CD1c-positive myeloid dendritic cell (primary cell): ENCODE results near the gene THAP5.

Experiments
- DNase-seq: peaks from one replicate; pipeline ENCODE4 v3.0.0-alpha.2; 2016; ENCODE audit errors: extremely low spot score

THAP5 gene

DNA sequence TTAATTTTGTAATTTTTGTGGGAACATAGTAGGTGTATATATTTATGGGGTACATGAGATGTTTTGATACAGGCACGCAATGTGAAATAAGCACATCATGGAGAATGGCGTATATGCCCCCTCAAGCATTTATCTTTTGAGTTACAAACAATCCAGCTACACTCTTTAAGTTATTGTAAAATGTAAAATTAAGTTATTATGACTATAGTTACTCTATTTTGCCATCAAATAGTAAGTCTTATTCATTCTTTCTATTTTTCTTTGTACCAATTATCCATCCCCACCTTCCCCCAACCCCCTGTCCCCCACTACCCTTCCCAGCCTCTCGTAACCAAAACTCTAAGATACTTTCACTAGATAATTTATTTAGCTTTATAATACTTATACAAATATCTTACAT is 35.8 kb downstream of the THAP5 start:
- no peak for DNase-seq

DNA sequence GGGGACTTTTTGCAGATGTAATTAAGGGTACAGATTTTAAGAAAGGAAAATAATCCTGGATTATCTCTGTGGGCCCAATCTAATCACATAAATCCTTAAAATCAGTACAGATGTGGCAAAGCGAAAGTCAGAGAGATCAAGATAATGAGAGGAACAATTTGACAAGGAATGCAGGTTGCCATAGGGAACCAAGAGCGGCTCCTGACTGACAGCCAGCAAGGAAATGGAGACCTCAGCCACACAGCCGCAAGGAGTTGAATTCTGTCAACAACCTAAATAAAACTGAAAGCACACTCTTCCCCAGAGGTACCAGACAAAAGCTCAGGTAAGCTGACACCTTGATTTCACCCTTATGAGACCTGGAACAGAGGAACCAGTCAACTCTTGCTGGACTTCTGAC is 40.2 kb downstream of the THAP5 start:
- DNase-seq: no peak

DNA sequence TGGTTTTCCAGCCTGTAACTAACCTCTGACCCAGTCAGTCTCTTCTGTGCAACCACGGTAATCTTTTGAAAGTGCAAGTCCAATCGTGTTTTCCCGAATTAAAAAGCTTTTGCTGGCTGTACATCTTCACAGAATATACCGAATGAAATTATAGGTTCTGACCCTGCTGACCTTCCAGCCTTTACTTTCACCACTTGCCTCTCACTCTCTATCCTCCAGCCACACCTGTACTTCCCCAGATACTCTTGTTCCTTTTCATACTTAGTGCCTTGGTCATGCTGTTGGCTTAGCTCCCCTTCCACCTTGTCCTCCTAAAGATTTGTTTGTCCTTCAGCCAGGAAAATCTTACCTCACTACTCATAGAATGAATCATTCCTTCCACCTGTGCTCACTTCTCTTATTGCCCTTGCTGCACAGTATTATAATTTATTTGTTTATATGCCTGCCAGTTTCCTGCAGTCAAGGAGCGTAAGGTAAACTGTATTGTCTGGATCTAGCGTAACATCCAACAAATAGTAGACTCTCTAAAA is 41.3 kb downstream of the THAP5 start:
- DNase-seq: no peak

DNA sequence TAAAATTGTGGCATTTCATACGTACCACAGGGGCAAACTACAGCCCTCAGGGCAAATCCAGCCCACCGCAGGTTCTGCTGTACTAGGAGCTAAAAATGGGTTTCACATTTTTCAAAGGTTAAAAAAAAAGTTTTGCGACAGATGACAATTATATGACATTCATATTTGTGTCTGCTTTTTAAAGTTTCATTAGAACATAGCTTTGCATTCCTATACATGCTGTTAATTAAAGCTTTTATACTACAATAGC is 42.8 kb downstream of the THAP5 start:
- DNase-seq: no peak

DNA sequence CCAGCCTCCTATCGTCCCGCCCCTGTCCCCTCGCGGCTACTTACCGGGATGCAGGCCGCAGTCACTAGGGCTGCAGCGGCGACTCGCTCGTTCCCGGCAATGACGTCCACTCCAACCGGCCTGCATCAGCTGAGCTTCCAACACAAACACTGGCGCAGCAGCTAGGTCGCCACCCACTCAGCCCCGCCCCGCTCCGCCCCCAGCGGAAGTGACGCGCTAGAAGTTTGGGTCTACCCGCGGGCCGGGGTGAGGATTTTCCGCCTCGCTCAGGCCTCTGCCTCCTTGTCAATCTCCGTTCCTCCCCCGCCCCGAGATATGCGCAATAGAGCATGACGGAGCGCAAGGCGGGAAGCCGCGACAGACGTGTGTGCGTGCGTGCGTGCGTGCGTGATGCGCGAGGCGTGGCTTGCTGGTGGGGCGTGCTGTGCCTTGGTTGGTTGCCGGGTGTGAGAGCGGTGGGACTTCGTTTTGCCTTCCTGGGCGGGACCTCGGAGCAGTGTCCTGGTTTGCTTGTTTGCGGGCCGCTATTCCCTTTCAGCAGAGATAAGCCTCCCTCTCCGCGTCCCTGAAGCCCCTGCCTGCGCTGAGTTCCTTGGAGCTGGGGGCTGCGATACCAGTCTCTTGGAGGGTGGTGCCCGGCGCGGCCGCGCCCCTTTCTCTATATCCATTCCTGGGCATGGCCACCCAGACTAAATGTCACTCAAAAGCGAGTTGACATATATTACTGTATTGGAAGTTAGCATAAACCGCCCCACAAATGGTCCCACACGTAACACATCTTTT is 43.3 kb downstream of the THAP5 start, which contains the start of gene PNPLA8:
TSS of gene PNPLA8 (minus strand) at position 151 of the 783 bp plus-strand sequence. CDS start 10,644 bp downstream, outside the sequence.
- peak; percentile 100 for DNase-seq

DNA sequence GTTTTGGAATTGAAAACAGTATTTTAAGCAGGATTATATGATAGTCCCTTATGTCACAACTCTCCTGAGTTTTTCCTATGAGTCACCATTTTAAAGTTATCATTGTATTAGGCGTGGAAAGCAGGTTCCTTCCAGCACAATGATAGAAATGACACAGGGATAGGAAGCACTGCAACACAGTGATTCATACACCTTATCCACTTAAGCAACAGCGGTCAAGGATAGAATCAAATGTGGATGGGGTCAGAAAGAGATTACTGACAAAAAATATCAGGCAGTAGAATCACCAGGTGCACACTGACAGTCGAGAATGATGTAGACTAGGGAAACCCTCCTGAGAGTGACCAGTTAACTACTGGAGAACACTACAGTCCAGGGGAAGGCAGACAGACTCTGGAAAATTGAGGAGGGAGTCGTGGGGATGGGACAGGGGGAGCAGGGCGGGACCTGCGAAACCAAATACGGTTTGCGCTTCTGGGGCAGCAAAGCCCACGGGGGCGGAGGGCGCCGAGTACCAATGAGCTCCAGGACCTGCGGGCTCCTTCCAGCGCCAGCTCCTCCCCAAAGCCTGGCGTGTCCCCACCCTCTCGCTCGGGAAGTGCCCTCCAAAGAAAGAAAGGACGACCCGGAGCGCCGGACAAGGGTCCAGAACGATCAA is 44.0 kb downstream of the THAP5 start:
- DNase-seq: peak; percentile 84

DNA sequence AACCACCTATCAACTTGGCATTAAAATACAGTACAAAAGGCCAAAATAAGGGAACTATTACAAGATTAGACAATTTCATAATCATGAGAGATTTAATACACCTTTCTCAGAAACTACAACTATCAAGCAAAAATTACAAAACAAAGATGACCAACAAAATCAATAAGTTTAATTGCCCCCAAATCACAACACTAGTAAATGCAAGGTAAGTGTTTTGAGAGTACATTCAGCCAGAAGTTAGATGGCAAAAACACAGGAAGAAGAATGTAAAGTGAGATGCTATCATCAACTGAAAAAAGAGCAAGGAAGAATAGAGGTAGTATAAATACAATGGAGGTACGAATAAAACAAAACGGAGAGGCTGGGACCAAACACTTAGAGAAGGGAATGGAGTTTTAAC is 46.7 kb downstream of the THAP5 start:
- no peak for DNase-seq

DNA sequence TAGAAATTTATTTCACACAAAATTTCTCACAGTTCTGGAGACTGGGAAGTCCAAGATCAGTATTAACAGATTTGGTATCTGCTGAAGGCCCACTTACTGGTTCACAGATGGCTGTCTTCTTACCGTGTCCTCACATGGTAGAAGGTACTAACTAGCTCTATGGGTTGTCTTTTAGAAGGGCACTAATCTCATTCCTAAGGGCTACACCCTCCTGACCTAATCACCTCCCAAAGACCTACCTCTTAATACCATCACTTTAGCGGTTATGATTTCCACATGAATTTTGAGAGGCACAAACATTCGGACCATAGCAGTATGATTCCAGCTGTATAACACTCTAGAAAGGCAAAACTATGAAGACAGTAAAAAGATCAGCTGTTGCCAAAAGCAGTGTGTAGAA is 51.6 kb downstream of the THAP5 start:
- DNase-seq: no peak

DNA sequence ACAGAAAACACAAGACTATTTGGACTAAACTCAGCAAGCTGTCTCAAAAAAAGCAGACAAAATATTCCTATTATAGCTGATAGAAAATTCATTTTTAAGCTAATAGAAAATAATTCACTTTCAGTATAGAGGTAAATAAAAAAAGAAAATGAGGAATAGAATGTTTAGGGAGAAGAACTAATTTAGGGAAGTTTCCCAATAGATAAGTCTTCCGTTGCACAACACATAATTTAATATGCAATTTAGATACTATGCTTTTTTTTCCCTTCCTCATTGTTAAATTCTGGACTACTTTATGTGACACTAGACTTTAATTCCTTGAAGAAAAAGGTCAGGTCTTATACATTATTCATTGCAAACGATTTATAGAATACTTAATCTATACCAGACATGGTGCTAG is 53.9 kb downstream of the THAP5 start:
- peak; percentile 65 for DNase-seq

DNA sequence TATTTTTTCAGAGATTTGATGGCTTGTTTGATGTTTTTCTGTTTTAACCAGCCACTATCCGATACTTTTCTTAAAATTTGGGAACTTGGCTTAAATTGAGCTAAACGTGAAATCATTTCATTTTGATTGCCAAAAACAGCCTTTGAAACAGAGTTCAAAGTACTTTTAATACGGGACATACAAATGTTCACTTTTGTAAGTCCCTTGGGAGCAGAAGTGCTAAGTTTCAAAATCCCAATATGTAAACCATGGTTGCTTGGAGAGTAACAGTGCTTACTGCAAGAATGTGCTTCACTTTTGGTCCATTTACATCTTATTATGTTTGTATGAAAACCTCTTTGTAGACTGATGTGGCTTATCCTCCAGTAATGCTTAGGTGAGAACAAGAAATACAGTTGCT is 54.5 kb downstream of the THAP5 start:
- no peak for DNase-seq
